Activated T-helper 1 cell treated with anti-CD3 and anti-CD28 coated beads, Interleukin-12 subunit alpha, Interleukin-12 subunit beta, Interleukin-2, Interleukin-4 antibody, amounts not matched to agents 30 ng/mL and 10 ng/mL and 1 ng/mL, durations not matched to agents 14 hours and 24 hours and 36 hours (primary cell): ENCODE measurements around the gene APH1B. TPM values are rescaled to one million over a fixed set of nuclear protein-coding genes. Genes with fewer than 3 reads are reported as not detected.
"Not testable (repeated sequence)": the region's sequence is repeated elsewhere in the genome, so short reads cannot be mapped to it uniquely, and the experiment has no call there.

ENCODE experiments used
- DNase-seq: peaks from one replicate; pipeline ENCODE4 v3.0.0; 2021; ENCODE audit warnings: low spot score
- H3K27ac Mint-ChIP-seq: one replicate; pipeline ENCODE4 v1.8.0; 2021; ENCODE audit warnings: mild to moderate bottlenecking, mixed read lengths
- H3K27me3 Mint-ChIP-seq: one replicate; pipeline ENCODE4 v1.8.0; 2022; ENCODE audit warnings: mild to moderate bottlenecking, moderate library complexity, mixed read lengths; ENCODE audit not compliant: insufficient read depth
- H3K36me3 Mint-ChIP-seq: one replicate; pipeline ENCODE4 v1.8.0; 2021; ENCODE audit warnings: low read depth, mixed read lengths
- H3K4me1 Mint-ChIP-seq: one replicate; pipeline ENCODE4 v1.8.0; 2021; ENCODE audit warnings: low read depth, mixed read lengths
- H3K4me3 Mint-ChIP-seq: one replicate; pipeline ENCODE4 v1.8.0; 2021; ENCODE audit warnings: mild to moderate bottlenecking, moderate library complexity, mixed read lengths
- H3K9me3 Mint-ChIP-seq: one replicate; pipeline ENCODE4 v1.8.0; 2021; ENCODE audit warnings: mixed read lengths
- intact Hi-C: fragments of 100-400 bp; cut with micrococcal nuclease; formaldehyde crosslinking; loops from one replicate; pipeline ENCODE4 v1.15.1; 2024
- total RNA-seq: library from RNA; stranded (reverse); gene quantifications from 2 replicates; pipeline ENCODE4 v1.2.3, GENCODE V29; 2022

APH1B gene
- total RNA-seq, 1 donor from 2014 or later: 4.1 TPM

- no peak for DNase-seq
- Mint-ChIP-seq H3K9me3 (no peaks in the 10 kb centered on the region), H3K4me3 (no peak overlapping the region), H3K27ac (no peak overlapping the region), H3K4me1 (no peaks in the 10 kb centered on the region), H3K27me3 (peaks cover 2% of the 10 kb centered on the region), H3K36me3 (no peaks in the 10 kb centered on the region)
- intact Hi-C loops: no loop called here
Observed at GRCh38 chr15:63308947-63309346, 31.5 kb downstream of the APH1B start.

- intact Hi-C loops: no loop called here
- Mint-ChIP-seq H3K27me3 (peaks cover 10% of the 10 kb centered on the region), H3K4me3 (no peak overlapping the region), H3K36me3 (no peaks in the 10 kb centered on the region), H3K27ac (no peak overlapping the region), H3K9me3 (no peaks in the 10 kb centered on the region), H3K4me1 (no peaks in the 10 kb centered on the region)
- no peak for DNase-seq
Observed at GRCh38 chr15:63310646-63311045, 33.2 kb downstream of the APH1B start.

- intact Hi-C loops: no loop called here
- Mint-ChIP-seq H3K4me3 (no peak overlapping the region), H3K4me1 (no peaks in the 10 kb centered on the region), H3K27ac (no peak overlapping the region), H3K9me3 (no peaks in the 10 kb centered on the region), H3K36me3 (no peaks in the 10 kb centered on the region), H3K27me3 (peaks cover 16% of the 10 kb centered on the region)
- DNase-seq: no peak
Observed at GRCh38 chr15:63312286-63312685, 34.9 kb downstream of the APH1B start.

GRCh38 chr15:63313825-63314224 is 36.4 kb downstream of the APH1B start:
- no peak for DNase-seq
- intact Hi-C loops: no loop called here
- Mint-ChIP-seq H3K4me3 (no peak overlapping the region), H3K36me3 (no peaks in the 10 kb centered on the region), H3K27me3 (peaks cover 19% of the 10 kb centered on the region), H3K27ac (no peak overlapping the region), H3K4me1 (no peaks in the 10 kb centered on the region), H3K9me3 (no peaks in the 10 kb centered on the region)

GRCh38 chr15:63314409-63314808 is 37.0 kb downstream of the APH1B start:
- H3K27ac Mint-ChIP-seq: no peak overlapping the region
- intact Hi-C loops: no loop called here

GRCh38 chr15:63318344-63318743 is 40.9 kb downstream of the APH1B start:
- Mint-ChIP-seq H3K27me3 (peaks cover 21% of the 10 kb centered on the region), H3K27ac (no peak overlapping the region), H3K36me3 (no peaks in the 10 kb centered on the region), H3K4me3 (no peak overlapping the region), H3K9me3 (no peaks in the 10 kb centered on the region), H3K4me1 (no peaks in the 10 kb centered on the region)
- DNase-seq: no peak
- intact Hi-C loops: no loop called here

More at GRCh38 chr15:63314409-63314808, 37.0 kb downstream of the APH1B start:
- Mint-ChIP-seq H3K4me1 (no peaks in the 10 kb centered on the region), H3K9me3 (no peaks in the 10 kb centered on the region), H3K36me3 (no peaks in the 10 kb centered on the region), H3K27me3 (peaks cover 19% of the 10 kb centered on the region), H3K4me3 (no peak overlapping the region)
- no peak for DNase-seq

- Mint-ChIP-seq H3K36me3 (no peaks in the 10 kb centered on the region), H3K4me3 (no peak overlapping the region), H3K27ac (no peak overlapping the region), H3K4me1 (no peaks in the 10 kb centered on the region), H3K9me3 (no peaks in the 10 kb centered on the region), H3K27me3 (peaks cover 18% of the 10 kb centered on the region)
- intact Hi-C loops: no loop called here
- DNase-seq: no peak
Observed at GRCh38 chr15:63319065-63319464, 41.7 kb downstream of the APH1B start.

- peaks cover 11% of the 10 kb centered on the region for H3K27me3 Mint-ChIP-seq
- intact Hi-C loops, DNase-seq, H3K4me1 Mint-ChIP-seq, H3K36me3 Mint-ChIP-seq, H3K4me3 Mint-ChIP-seq, H3K27ac Mint-ChIP-seq, H3K9me3 Mint-ChIP-seq: not testable (repeated sequence)
Observed at GRCh38 chr15:63320446-63320845, 43.0 kb downstream of the APH1B start.

GRCh38 chr15:63320981-63321380 is 43.6 kb downstream of the APH1B start:
- H3K9me3 Mint-ChIP-seq, DNase-seq, H3K27ac Mint-ChIP-seq, H3K4me1 Mint-ChIP-seq, H3K36me3 Mint-ChIP-seq, H3K4me3 Mint-ChIP-seq, intact Hi-C loops: not testable (repeated sequence)
- H3K27me3 Mint-ChIP-seq: peaks cover 11% of the 10 kb centered on the region

GRCh38 chr15:63321462-63321861 is 44.1 kb downstream of the APH1B start:
- H3K4me3 Mint-ChIP-seq: no peak overlapping the region
- H3K4me1 Mint-ChIP-seq: no peaks in the 10 kb centered on the region
- intact Hi-C loops: no loop called here
- H3K9me3 Mint-ChIP-seq: no peaks in the 10 kb centered on the region
- no peak for DNase-seq
- no peaks in the 10 kb centered on the region for H3K36me3 Mint-ChIP-seq
- H3K27ac Mint-ChIP-seq: no peak overlapping the region
- H3K27me3 Mint-ChIP-seq: peaks cover 9% of the 10 kb centered on the region

GRCh38 chr15:63322541-63322940 is 45.1 kb downstream of the APH1B start:
- Mint-ChIP-seq H3K27me3 (peaks cover 4% of the 10 kb centered on the region), H3K9me3 (no peaks in the 10 kb centered on the region), H3K27ac (no peak overlapping the region), H3K36me3 (no peaks in the 10 kb centered on the region), H3K4me3 (no peak overlapping the region), H3K4me1 (no peaks in the 10 kb centered on the region)
- no peak for DNase-seq
- intact Hi-C loops: no loop called here

- Mint-ChIP-seq H3K27ac (no peak overlapping the region), H3K36me3 (no peaks in the 10 kb centered on the region), H3K4me1 (no peaks in the 10 kb centered on the region), H3K27me3 (peaks cover 4% of the 10 kb centered on the region), H3K9me3 (no peaks in the 10 kb centered on the region), H3K4me3 (no peak overlapping the region)
- no peak for DNase-seq
- intact Hi-C loops: no loop called here
Observed at GRCh38 chr15:63323798-63324563, 46.6 kb downstream of the APH1B start.

GRCh38 chr15:63324770-63325169 is 47.4 kb downstream of the APH1B start:
- no peak overlapping the region for H3K4me3 Mint-ChIP-seq
- intact Hi-C loops: no loop called here
- no peaks in the 10 kb centered on the region for H3K9me3 Mint-ChIP-seq
- no peak overlapping the region for H3K27ac Mint-ChIP-seq
- no peaks in the 10 kb centered on the region for H3K4me1 Mint-ChIP-seq
- H3K27me3 Mint-ChIP-seq: peaks cover 4% of the 10 kb centered on the region
- DNase-seq: no peak
- H3K36me3 Mint-ChIP-seq: no peaks in the 10 kb centered on the region
